Smooth muscle cell of trachea (primary cell): ENCODE data around the gene SOX3. TPM values are rescaled to one million over a fixed set of nuclear protein-coding genes. Genes with fewer than 3 reads are reported as not detected.

Experiments used
- total RNA-seq: library from RNA; depleted of rRNA; stranded (reverse); fragments of >200 nt; gene quantifications from 2 replicates; pipeline ENCODE4 v1.2.1, GENCODE V29; 2014

SOX3 gene
- 0.15 TPM in 1 of 2 replicates, not detected in the other for total RNA-seq

GRCh38 chrX:140504371-140505324 is at the start of gene SOX3:
Gene SOX3 (minus strand): TSS chrX:140505069. CDS start chrX:140505060, 9 bp downstream.

Other genes starting within 250 kb of the SOX3 start
- gene LINC00632, start 204.7 kb upstream of the SOX3 start, total RNA-seq: 1.7 and 7.3 TPM in 2 replicates